Transverse colon (tissue), 4 donors: ENCODE measurements around the gene MOB1B. TPM values are rescaled to one million over a fixed set of nuclear protein-coding genes. Genes with fewer than 3 reads are reported as not detected.

Experiments used
- DNase-seq: peaks from one replicate; pipeline ENCODE4 v3.0.0-alpha.2; 2019
- H3K27ac ChIP-seq, 4 donors: fragments of 200-600 bp; sonication (generic); 2 replicates each; pipeline ENCODE4 v1.5.1; 2016 to 2018; ENCODE audit warnings: inconsistent platforms in 4 of 4
- H3K27me3 ChIP-seq: fragments of 200-600 bp; sonication (generic); 2 replicates; pipeline ENCODE4 v1.5.1; 2017; ENCODE audit warnings: inconsistent platforms
- H3K36me3 ChIP-seq, 4 donors: fragments of 200-600 bp; sonication (generic); 2 replicates each; pipeline ENCODE4 v1.5.1; 2017 to 2019; ENCODE audit warnings: inconsistent platforms in 4 of 4
- H3K4me1 ChIP-seq, 4 donors: fragments of 200-600 bp; sonication (generic); 2 replicates each; pipeline ENCODE4 v1.5.1; 2017 to 2020; ENCODE audit warnings: inconsistent platforms in 4 of 4
- H3K4me3 ChIP-seq, 4 donors: fragments of 200-600 bp; sonication (generic); 1 replicate in 1 of 4; 2 replicates in 3 of 4; pipeline versions ENCODE4 v1.5.1 to v1.6.1; 2017 to 2019; ENCODE audit warnings: inconsistent platforms in 4 of 4
- H3K9me3 ChIP-seq, 2 donors: fragments of 200-600 bp; sonication (generic); 2 replicates each; pipeline ENCODE4 v1.5.1; 2017 to 2019; ENCODE audit warnings: inconsistent platforms in 2 of 2
- EP300 ChIP-seq: sonication (generic); formaldehyde crosslinking; IDR thresholded peaks from one replicate; pipeline ENCODE4 v1.6.1; 2017; ENCODE audit warnings: antibody characterized with exemption, low read depth
- POLR2A ChIP-seq: fragments of 450-650 bp; IDR thresholded peaks from one replicate; pipeline ENCODE4 v1.6.1; 2016; ENCODE audit warnings: antibody characterized with exemption, mild to moderate bottlenecking, moderate library complexity
- POLR2AphosphoS5 ChIP-seq, 3 donors: sonication (generic); formaldehyde crosslinking; IDR thresholded peaks; one replicate each; pipeline ENCODE4 v1.6.1; 2016; ENCODE audit warnings: antibody characterized with exemption in 3 of 3
- WGBS, 2 donors: methylation state at CpG; one replicate each; pipeline ENCODE4 v1.1.5; 2018; ENCODE audit warnings: low coverage in 1 of 2; 5-methylcytosine and 5-hydroxymethylcytosine counted together
- in situ Hi-C, 4 donors: fragments of 200-750 bp; cut with MboI; loops; one replicate each; pipeline versions ENCODE4 v1.15.0 to v1.15.1; 2017; ENCODE audit warnings: low sequenced_read_pairs in 3 of 4, low pct_ligation_motif_present in 1 of 4, low pct_unique_long_range_greater_than_20kb in 1 of 4
- intact Hi-C: fragments of 100-400 bp; cut with DNase I; formaldehyde crosslinking; loops from one replicate; pipeline ENCODE4 v1.15.1; 2023; ENCODE audit warnings: low total_unique reads
- total RNA-seq, 4 donors: library from RNA; depleted of rRNA; stranded (reverse); fragments of >200 nt; gene quantifications; one replicate each; pipeline ENCODE4 v1.1.0, GENCODE V29; 2016
- TF ChIP-seq, protein P1 (sequence below), 5 experiments: fragments of 200-600 bp in 3 of 5; fragments of 450-650 bp in 2 of 5; sonication (generic) in 3 of 5; IDR thresholded peaks; 1 replicate in 2 of 5; 2 replicates in 3 of 5; pipeline ENCODE4 v1.5.1; 2016 to 2017; ENCODE audit warnings: antibody characterized with exemption in 5 of 5, inconsistent platforms in 3 of 5, mild to moderate bottlenecking in 2 of 5, moderate library complexity in 1 of 5

Gene MOB1B
- total RNA-seq, 4 donors from 2014 or later: 6.7 to 15.4 (median 11.0) TPM

DNA sequence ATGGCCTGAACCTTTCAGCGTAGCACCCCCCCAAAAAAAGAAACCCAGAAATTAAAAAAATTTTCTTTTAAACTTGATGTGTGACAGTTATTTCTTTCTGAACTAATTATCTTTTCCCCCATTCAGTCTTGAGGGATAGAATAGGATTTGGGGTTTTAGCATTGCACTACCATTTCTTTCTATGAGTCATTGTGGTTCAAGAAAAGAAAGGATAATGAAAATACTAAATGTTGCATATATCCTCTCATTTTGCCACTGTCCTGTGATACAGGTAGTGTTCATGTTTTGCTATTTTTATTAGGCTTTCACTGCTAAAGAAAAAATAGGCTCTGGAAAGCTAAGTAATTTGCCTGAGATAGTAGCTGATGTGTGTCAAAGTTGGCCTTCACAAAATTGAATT is 51.9 kb downstream of the MOB1B start:
- H3K36me3 ChIP-seq: no peaks in the 10 kb centered on the region
- H3K27me3 ChIP-seq: no peaks in the 10 kb centered on the region
- no peak overlapping the region for H3K4me3 ChIP-seq
- no peak for DNase-seq
- H3K4me1 ChIP-seq: peaks cover 0 to under 1% (median 0%) of the 10 kb centered on the region in 4 donors
- intact Hi-C loops: no loop called here
- H3K9me3 ChIP-seq: no peaks in the 10 kb centered on the region
- no peak overlapping the region for H3K27ac ChIP-seq
- in situ Hi-C loops: no loop called here
- TF ChIP-seq POLR2A (no peak), POLR2AphosphoS5 (IDR thresholded peaks at IDR 0.05) (no peak), EP300 (no peak)
- TF ChIP-seq, protein P1, sequence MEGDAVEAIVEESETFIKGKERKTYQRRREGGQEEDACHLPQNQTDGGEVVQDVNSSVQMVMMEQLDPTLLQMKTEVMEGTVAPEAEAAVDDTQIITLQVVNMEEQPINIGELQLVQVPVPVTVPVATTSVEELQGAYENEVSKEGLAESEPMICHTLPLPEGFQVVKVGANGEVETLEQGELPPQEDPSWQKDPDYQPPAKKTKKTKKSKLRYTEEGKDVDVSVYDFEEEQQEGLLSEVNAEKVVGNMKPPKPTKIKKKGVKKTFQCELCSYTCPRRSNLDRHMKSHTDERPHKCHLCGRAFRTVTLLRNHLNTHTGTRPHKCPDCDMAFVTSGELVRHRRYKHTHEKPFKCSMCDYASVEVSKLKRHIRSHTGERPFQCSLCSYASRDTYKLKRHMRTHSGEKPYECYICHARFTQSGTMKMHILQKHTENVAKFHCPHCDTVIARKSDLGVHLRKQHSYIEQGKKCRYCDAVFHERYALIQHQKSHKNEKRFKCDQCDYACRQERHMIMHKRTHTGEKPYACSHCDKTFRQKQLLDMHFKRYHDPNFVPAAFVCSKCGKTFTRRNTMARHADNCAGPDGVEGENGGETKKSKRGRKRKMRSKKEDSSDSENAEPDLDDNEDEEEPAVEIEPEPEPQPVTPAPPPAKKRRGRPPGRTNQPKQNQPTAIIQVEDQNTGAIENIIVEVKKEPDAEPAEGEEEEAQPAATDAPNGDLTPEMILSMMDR (IDR thresholded peaks at IDR 0.05): no peak
- WGBS, 2 donors: 53 to 97% methylated on average over 1 of the region's 1 CpG

DNA sequence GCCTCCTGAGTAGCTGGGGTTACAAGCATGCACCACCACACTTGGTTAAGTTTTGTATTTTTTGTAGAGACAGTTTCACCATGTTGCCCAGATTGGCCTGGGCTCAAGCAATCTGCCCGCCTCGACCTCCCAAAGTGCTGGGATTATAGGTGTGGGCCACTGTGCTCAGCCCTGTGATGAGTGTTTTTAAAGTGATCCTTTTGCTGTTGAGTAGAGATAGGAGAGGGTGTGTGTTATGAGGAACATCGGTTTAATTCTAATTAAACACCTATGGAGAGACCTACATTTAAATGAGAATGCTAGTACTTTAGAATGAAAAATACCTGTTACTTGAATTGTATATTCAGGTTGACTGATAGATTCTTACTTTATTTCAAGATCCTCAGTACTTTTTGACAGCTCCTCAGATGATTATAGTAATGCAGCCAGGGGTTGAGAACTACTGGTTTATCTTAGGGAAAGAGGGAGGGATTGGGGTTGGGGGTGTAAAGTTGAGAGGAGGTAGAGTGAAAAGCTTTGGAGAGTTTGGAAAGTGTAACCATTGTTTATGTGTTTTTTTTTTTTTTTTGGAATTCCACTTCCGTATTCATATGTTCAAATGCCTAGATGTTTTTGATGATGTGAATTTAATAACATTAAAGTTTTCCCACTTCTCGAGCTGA is 54.5 kb downstream of the MOB1B start:
- intact Hi-C loops (no loop called here), in situ Hi-C loops (no loop called here)
- Histone ChIP-seq H3K4me3 (no peak overlapping the region), H3K4me1 (no peaks in the 10 kb centered on the region), H3K27ac (no peak overlapping the region), H3K36me3 (peaks cover 0 to 13% (median 3%) of the 10 kb centered on the region in 4 donors), H3K9me3 (no peaks in the 10 kb centered on the region), H3K27me3 (no peaks in the 10 kb centered on the region)
- WGBS, 2 donors: 88 to 95% methylated on average over 2 to 5 of the region's 5 CpGs
- DNase-seq: no peak
- TF ChIP-seq, protein P1 (IDR thresholded peaks at IDR 0.05): no peak
- no peak for TF ChIP-seq POLR2AphosphoS5 (IDR thresholded peaks at IDR 0.05)
- TF ChIP-seq EP300: no peak
- TF ChIP-seq POLR2A: no peak

GRCh38 chr4:70958681-70959080 is 56.5 kb downstream of the MOB1B start:
- no peaks in the 10 kb centered on the region for H3K4me1 ChIP-seq
- intact Hi-C loops: no loop called here
- no peak for TF ChIP-seq POLR2AphosphoS5 (IDR thresholded peaks at IDR 0.05)
- TF ChIP-seq, protein P1 (IDR thresholded peaks at IDR 0.05): no peak
- no peak for DNase-seq
- WGBS, 2 donors: 87 to 90% methylated on average over 3 of the region's 3 CpGs
- in situ Hi-C loops: no loop called here
- H3K27ac ChIP-seq: no peak overlapping the region
- H3K36me3 ChIP-seq: peaks cover 0 to 13% (median 3%) of the 10 kb centered on the region in 4 donors
- H3K4me3 ChIP-seq: no peak overlapping the region
- no peaks in the 10 kb centered on the region for H3K27me3 ChIP-seq
- no peaks in the 10 kb centered on the region for H3K9me3 ChIP-seq

- Histone ChIP-seq H3K27ac (no peak overlapping the region), H3K4me3 (no peak overlapping the region), H3K36me3 (peaks cover 0 to 8% (median 1%) of the 10 kb centered on the region in 4 donors), H3K27me3 (no peaks in the 10 kb centered on the region), H3K9me3 (no peaks in the 10 kb centered on the region), H3K4me1 (peaks cover 0 to 8% (median 0%) of the 10 kb centered on the region in 4 donors)
- TF ChIP-seq POLR2AphosphoS5 (IDR thresholded peaks at IDR 0.05) (no peak), POLR2A (no peak), EP300 (no peak)
- TF ChIP-seq, protein P1 (IDR thresholded peaks at IDR 0.05): no peak
- in situ Hi-C loops: no loop called here
- 85 to 92% methylated on average over 4 to 7 of the region's 7 CpGs for WGBS, 2 donors
- intact Hi-C loops: no loop called here
- DNase-seq: no peak
Observed at GRCh38 chr4:70969076-70969475, 66.9 kb downstream of the MOB1B start.
